GM21723 (cell line): ENCODE measurements around the gene DGLUCY.
"Not testable (repeated sequence)": the region's sequence is repeated elsewhere in the genome, so short reads cannot be mapped to it uniquely, and the experiment has no call there.

Experiments used
- ATAC-seq: cut with Tn5 transposase; IDR thresholded peaks from one replicate; pipeline ENCODE4 v1.9.1; 2021; ENCODE audit warnings: mild to moderate bottlenecking, moderate library complexity; ENCODE audit not compliant: unreplicated experiment

Gene DGLUCY

GRCh38 chr14:91255026-91255695 lies 141.3 kb downstream of the DGLUCY start:
- ATAC-seq: no peak

GRCh38 chr14:91256661-91257060 lies 142.8 kb downstream of the DGLUCY start:
- ATAC-seq: no peak

GRCh38 chr14:91257328-91258010 lies 143.6 kb downstream of the DGLUCY start:
- no peak for ATAC-seq

GRCh38 chr14:91258011-91258618 lies 144.2 kb downstream of the DGLUCY start:
- ATAC-seq: no peak

GRCh38 chr14:91258876-91259275 lies 145.0 kb downstream of the DGLUCY start:
- ATAC-seq: no peak

GRCh38 chr14:91261115-91261514 lies 147.2 kb downstream of the DGLUCY start:
- no peak for ATAC-seq

GRCh38 chr14:91261986-91262549 lies 148.2 kb downstream of the DGLUCY start:
- no peak for ATAC-seq

- no peak for ATAC-seq
These were observed 149.5 kb downstream of the DGLUCY start for GRCh38 chr14:91263329-91263728.

- ATAC-seq: no peak
These were observed 150.6 kb downstream of the DGLUCY start for GRCh38 chr14:91264151-91265150.

GRCh38 chr14:91265404-91265803 lies 151.5 kb downstream of the DGLUCY start:
- no peak for ATAC-seq

GRCh38 chr14:91266276-91266675 lies 152.4 kb downstream of the DGLUCY start:
- ATAC-seq: not testable (repeated sequence)

GRCh38 chr14:91267965-91268437 lies 154.1 kb downstream of the DGLUCY start:
- ATAC-seq: no peak

- ATAC-seq: no peak
These were observed 155.5 kb downstream of the DGLUCY start for GRCh38 chr14:91269076-91269991.

GRCh38 chr14:91270188-91270587 lies 156.3 kb downstream of the DGLUCY start:
- no peak for ATAC-seq

- ATAC-seq: no peak
These were observed 156.7 kb downstream of the DGLUCY start for GRCh38 chr14:91270619-91271018.

GRCh38 chr14:91271639-91272038 lies 157.8 kb downstream of the DGLUCY start:
- no peak for ATAC-seq

GRCh38 chr14:91272341-91273272 lies 158.7 kb downstream of the DGLUCY start:
- no peak for ATAC-seq

GRCh38 chr14:91273273-91273884 lies 159.5 kb downstream of the DGLUCY start:
- no peak for ATAC-seq
